Bladder microvascular endothelial cell (primary cell): ENCODE results near the gene KIF2B. TPM values are rescaled to one million over a fixed set of nuclear protein-coding genes. Genes with fewer than 3 reads are reported as not detected.

Experiments
- total RNA-seq: library from RNA; depleted of rRNA; stranded (reverse); fragments of >200 nt; gene quantifications from 2 replicates; pipeline ENCODE4 v1.2.3, GENCODE V29; 2014

Gene KIF2B, protein sequence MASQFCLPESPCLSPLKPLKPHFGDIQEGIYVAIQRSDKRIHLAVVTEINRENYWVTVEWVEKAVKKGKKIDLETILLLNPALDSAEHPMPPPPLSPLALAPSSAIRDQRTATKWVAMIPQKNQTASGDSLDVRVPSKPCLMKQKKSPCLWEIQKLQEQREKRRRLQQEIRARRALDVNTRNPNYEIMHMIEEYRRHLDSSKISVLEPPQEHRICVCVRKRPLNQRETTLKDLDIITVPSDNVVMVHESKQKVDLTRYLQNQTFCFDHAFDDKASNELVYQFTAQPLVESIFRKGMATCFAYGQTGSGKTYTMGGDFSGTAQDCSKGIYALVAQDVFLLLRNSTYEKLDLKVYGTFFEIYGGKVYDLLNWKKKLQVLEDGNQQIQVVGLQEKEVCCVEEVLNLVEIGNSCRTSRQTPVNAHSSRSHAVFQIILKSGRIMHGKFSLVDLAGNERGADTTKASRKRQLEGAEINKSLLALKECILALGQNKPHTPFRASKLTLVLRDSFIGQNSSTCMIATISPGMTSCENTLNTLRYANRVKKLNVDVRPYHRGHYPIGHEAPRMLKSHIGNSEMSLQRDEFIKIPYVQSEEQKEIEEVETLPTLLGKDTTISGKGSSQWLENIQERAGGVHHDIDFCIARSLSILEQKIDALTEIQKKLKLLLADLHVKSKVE
- total RNA-seq = not detected in 2 replicates

GRCh38 chr17:53822764-53823163, at the start of gene KIF2B:
Gene KIF2B, plus strand, starts transcription at chr17:53822927. Its CDS starts 107 bp downstream, at chr17:53823034.

